SW 1271 (cell line): Measurements from ENCODE around the gene PBLD.

Experiments
- DNase-seq, 2 experiments: peaks; one replicate each; lab custom pipeline; 2025; lab: John Stamatoyannopoulos, UW

PBLD gene

DNA sequence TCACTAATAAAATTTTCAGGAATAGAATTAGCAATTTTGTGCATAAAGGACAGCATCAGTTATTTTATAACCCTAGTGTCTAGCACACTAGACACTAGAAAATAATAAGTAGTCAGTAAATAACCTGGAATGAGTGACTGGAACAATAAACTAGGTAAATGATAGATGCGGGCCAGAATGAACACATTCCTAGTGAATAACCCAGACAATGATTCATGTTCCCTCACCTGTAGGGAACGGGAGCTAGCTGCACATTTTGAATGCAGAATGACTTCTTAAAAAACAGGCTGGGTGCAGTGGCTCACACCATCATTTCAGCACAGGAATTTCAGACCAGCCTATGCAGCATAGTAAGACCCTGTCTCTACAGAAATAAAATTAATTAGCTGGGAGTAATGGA, 97.6 kb downstream of the PBLD start:
- no peak for DNase-seq

GRCh38 chr10:68233046-68233445, 99.7 kb downstream of the PBLD start:
- DNase-seq: no peak
